ENCODE measurements around the gene SLC22A3.
"Not testable (repeated sequence)": the region's sequence is repeated elsewhere in the genome, so short reads cannot be mapped to it uniquely, and the experiment has no call there.

The SLC22A3 gene, protein sequence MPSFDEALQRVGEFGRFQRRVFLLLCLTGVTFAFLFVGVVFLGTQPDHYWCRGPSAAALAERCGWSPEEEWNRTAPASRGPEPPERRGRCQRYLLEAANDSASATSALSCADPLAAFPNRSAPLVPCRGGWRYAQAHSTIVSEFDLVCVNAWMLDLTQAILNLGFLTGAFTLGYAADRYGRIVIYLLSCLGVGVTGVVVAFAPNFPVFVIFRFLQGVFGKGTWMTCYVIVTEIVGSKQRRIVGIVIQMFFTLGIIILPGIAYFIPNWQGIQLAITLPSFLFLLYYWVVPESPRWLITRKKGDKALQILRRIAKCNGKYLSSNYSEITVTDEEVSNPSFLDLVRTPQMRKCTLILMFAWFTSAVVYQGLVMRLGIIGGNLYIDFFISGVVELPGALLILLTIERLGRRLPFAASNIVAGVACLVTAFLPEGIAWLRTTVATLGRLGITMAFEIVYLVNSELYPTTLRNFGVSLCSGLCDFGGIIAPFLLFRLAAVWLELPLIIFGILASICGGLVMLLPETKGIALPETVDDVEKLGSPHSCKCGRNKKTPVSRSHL

DNA sequence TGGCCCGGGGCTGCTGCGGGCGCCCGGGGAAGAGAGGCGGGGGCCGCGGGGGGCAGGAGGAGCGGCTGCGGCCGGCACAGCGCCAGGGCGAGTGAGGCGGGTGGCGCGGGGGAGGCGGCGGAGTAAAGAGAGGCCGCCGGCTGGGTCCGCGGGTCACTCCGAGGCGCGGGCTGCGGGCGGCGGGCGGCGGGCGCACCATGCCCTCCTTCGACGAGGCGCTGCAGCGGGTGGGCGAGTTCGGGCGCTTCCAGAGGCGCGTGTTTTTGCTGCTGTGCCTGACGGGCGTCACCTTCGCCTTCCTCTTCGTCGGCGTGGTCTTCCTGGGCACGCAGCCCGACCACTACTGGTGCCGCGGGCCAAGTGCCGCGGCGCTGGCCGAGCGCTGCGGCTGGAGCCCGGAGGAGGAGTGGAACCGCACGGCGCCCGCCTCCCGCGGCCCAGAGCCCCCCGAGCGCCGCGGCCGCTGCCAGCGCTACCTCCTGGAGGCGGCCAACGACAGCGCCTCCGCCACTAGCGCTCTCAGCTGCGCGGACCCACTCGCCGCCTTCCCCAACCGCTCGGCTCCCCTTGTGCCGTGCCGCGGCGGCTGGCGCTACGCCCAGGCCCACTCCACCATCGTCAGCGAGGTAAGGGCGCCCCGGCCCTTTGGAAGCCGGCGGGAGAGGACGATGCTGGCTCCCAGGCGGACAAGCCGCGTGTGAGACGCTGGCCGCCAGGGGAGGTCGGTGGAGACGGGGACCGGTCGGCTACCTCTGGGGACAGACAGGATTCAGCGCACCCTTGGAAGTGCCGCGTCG lies at the start of gene SLC22A3:
TSS of gene SLC22A3 (plus strand) at position 156 of the 797 bp plus-strand sequence. CDS start at position 198, 42 bp downstream.
- DNase-seq (ENCODE audit: low read depth) = no peak

DNA sequence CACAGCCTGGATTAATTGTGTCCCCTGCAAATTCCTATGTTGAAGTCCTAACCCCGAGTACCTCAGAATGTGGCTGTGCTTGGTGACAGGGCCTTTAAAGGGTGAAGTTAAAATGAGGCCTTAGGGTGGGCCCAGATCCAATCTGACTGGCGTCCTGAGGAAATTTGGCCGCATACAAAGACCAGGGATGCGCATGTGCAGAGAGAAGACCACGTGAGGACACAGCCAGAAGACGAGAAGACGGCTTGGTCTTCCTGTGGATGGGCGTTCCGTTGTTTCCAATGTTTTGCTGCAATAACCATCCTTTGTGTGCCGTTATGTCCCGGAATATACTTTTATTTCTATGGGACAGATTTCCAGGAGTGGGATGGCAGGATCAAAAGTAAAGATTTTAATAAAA lies 48.6 kb upstream of the SLC22A3 start:
- DNase-seq (ENCODE audit: low read depth) = no peak

DNA sequence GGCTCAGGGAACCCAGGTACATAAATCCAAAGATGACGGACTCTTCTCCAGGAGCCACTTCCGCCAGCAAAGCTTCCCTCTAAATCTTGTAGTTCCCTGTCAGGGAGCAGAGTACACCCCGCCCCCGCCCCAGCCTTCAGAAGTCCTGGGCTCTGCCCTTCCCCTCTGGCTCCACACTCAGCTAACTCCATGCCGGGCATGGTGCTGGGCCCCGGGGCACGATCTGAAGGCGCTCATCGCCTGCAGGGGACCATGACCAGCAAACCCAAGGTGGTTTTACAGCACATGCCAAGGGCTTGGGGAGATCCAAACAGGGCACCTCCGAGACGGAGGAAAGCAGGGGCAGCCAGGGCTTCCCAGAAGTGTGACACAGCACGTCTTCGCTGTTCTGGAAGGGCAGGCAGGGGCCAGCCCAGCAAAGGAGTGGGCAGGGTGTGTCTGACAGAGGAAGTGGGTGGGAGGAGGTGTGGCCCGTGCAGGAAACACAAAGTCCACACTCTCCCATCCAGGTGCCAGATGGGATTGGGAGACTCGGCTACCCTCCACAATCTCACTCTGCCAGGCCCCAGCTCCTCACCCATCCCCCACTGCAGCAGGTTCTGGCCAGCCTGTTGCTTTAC lies 48.0 kb upstream of the SLC22A3 start:
- no peak for DNase-seq (ENCODE audit: low read depth)

DNA sequence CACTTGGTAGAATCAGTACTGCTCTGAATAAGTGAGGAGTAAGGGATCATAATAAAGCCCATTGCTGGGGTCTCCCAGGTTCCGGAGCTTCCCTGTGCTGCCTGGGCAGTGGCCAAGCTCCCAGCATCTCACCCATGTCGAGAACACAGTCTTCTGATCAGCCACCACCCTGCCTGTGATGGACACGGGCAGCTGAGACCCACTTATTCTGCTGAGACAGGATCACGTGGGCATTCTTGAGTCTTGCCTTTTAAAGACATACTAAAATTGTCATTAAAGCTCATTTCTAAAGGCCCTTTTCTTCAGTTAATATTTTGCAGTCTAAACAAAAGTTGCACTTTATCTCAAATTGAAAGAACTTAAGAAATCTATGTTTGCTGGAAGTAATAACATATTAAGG lies 46.8 kb upstream of the SLC22A3 start:
- no peak for DNase-seq (ENCODE audit: low read depth)

DNA sequence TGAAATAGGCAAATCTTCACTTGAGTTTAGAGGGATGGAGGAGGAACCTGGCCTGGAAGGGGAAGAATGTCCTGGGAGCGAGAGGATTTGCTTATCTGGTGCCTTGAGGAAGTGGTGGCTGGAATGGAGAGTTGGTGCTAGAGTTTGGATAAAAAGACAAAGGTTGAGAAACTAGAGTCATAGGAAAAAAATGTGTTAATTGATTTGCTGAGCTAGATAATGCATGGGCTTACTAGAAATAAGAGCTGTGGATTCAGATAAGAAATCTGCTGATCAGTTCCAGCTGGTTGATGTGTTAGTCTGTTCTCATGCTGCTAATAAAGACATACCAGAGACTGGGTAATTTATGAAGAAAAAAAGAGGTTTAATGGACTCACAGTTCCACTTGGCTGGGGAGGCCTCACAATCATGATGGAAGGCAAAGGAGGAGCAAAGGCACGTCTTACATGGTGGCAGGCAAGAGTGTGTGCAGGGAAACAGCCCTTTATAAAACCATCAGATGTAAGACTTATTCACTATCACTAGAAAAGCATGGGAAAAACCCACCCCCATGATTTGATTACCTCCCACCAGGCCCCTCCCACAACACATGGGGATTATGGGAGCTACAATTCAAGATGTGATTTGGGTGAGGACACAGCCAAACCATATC lies 45.6 kb upstream of the SLC22A3 start:
- DNase-seq (ENCODE audit: low read depth) = not testable (repeated sequence)

DNA sequence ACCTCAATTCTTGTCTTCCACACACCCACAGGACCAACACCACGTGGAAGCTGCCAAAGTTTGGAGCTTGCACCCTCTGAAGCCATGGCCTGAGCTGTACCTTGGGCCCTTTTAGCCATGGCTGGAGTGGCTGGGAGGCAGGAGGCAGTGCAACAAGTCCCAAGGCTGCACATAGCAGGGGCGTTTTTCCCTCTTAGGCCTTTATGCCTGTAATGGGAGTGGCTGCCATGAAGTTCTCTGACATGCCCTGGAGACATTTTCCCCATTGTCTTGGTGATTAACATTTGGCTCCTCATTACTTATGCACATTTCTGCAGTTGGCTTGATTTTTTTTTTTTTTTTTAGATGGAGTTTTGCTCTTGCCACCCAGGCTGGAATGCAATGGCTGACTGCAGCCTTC lies 44.4 kb upstream of the SLC22A3 start:
- no peak for DNase-seq (ENCODE audit: low read depth)

GRCh38 chr6:160305926-160306713 lies 42.1 kb upstream of the SLC22A3 start:
- no peak for DNase-seq (ENCODE audit: low read depth)

- no peak for DNase-seq (ENCODE audit: low read depth)
Measured at GRCh38 chr6:160309718-160310117, 38.5 kb upstream of the SLC22A3 start.

DNA sequence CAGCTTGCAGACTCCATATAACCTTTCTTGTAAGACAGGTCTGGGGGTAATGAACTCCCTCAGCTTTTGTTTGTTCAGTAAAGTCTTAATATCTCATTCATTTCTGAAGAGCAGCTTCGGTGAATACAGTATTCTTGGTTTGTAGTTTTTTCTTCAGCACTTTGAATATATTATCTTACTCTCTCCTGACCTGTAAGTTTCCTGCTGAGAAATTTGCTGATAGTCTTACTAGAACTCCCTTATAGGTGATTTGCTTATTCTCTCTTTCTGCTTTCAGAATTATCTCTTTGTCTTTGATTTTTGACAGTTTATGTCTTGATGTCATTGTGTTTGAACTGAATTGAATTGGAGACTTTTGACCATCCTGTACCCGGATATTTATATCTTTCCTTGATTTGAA lies 35.3 kb upstream of the SLC22A3 start:
- no peak for DNase-seq (ENCODE audit: low read depth)

DNA sequence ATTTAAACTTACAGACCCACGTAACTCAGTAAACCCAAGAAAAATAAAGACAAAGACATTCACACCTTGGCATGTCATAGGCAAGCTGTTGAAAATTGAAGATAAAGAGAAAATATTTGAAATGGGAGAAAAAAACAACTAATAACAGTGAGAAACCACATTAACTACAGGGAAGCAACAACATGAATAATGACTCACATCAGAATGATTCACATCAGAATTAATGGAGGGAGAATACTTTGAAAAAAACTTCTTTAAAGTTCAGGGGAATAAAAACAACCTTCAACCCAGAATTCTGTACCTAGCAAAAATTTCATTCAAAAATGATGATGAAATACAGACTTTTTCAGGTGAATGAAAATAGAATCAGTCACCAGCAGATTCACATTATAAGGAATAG lies 32.9 kb upstream of the SLC22A3 start:
- DNase-seq (ENCODE audit: low read depth) = no peak

GRCh38 chr6:160316261-160316660 lies 31.9 kb upstream of the SLC22A3 start:
- DNase-seq (ENCODE audit: low read depth) = no peak

DNA sequence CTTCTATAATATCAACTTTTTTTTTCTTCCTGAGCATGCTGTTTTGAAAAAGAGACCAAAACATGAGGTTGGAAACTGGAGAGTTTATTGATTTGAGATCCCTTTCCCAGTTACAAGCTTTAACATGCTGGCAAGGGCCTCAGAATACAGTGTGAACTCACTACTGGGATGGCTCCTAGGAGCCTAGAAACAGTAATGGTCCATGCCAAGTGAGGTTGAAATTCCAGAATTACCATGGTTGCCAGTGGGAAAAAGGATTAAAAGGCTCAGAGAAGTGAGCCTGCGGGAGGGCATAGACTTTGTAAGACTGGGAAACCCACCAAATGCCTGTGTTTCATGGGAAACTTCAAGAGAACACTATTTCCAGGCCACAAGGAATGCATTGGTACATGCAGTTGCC lies 28.9 kb upstream of the SLC22A3 start:
- no peak for DNase-seq (ENCODE audit: low read depth)

- no peak for DNase-seq (ENCODE audit: low read depth)
Measured at GRCh38 chr6:160321729-160322505, 26.3 kb upstream of the SLC22A3 start.

DNA sequence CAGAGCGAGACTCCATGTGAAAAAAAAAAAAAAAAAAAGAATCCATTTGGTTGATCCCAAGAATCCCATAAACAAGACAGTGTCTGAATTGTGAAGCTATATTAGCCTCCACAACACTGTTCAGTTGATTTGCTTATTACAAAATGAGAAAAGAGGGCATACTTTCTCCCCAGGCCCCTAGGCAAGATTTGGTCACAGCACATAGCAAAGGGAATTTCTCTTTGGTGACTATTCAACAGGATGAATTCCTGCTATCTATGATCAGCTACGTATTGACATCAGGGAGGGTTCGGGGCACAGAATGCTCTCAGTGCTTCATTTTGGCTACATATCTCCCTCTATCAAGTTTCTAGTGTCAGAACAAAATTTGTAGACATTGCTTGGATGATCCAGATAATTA lies 20.2 kb upstream of the SLC22A3 start:
- DNase-seq (ENCODE audit: low read depth) = no peak

- DNase-seq (ENCODE audit: low read depth) = no peak
Measured at GRCh38 chr6:160328447-160328846, 19.7 kb upstream of the SLC22A3 start.

DNA sequence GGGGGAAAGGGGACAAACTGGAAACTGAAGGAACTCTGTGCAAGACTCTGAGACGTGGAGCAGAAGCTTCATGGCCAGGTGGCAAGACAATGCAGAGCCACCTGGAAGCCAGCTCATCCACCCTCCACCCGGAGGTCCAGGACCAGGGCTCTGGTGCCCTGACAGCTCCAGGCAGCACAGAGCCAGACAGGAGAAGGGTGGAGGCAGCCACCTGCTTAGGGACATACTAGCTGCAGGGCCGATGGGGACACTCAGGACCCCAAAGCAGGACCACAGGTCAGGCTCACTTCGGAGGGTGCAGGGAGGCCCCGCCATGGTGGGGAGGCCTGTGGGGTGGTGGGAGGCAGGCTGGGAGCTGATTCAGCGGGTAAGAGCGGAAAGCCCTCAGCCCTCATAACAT lies 19.0 kb upstream of the SLC22A3 start:
- no peak for DNase-seq (ENCODE audit: low read depth)

DNA sequence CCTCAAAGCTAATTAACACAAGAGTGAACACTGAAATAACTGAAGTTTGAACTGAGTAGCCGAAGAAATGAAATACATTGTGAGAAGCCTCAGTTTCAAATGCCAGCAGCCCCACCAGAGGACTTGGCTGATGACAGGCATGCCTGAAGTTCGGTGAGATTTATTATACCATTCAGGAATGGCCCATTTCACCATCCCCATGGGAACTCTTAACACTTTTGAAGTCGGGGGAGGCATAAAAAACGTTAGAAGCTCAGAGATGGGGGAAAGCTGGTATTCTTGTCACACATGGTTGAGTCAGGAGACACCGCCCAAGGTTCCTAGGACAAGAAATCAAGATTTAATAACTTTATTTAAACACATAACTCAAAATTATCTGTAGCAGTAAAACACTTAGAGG lies 17.6 kb upstream of the SLC22A3 start:
- DNase-seq (ENCODE audit: low read depth) = no peak

DNA sequence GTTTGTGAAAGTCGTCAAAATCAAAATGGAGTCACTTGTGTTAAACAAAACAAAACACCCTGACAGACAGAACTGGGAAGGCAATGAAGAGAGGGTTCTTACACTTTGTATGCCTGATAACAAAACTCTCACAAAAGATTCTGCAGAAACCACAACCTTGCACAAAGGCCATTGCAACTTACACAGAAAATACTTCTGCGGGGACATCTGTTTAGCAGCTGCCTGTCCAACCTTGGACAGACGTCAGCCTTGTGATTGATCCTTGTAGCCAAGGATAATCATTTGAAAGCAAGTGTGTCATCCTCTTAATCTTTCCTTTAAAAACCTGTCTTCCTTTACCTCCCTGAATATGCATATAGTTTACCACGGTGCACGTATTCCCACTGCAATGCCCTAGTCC lies 17.0 kb upstream of the SLC22A3 start:
- DNase-seq (ENCODE audit: low read depth) = no peak

GRCh38 chr6:160331753-160332152 lies 16.4 kb upstream of the SLC22A3 start:
- DNase-seq (ENCODE audit: low read depth) = no peak

DNA sequence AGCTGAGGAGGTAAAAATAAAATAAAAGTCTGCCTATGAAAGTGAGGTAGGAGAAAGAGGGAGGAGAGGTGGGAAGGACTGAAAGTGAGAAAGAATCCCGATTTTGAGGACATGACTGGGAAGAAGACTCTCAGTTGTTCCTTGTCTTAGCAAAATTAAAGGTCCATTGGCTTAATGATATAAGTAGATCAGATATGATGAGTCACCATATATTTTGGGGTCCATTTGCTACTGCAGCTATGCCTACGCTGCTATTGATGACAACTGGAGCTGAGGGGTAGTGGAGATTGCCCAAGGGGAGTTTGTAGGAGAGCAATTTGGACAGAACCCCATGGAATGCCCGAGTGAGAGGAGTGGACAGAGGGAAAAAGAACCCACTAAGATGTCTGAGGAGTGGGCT lies 15.1 kb upstream of the SLC22A3 start:
- no peak for DNase-seq (ENCODE audit: low read depth)

DNA sequence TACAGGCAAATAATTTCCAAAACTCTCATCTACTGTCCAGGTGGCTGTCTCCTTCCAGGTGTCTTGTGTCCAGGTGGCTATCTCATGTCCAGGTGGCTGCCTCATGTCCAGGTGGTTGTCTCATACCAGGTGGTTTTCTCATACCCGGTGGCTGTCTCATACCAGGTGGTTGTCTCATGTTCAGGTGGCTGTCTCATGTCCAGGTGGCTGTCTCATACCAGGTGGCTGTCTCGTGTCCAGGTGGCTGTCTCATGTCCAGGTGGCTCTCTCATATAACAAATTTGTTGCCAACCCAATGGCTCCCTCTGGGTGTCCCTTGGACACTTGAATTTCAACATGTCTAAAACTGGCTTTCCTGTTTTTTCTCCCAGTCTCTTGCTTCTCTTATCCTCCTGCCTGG lies 14.3 kb upstream of the SLC22A3 start:
- no peak for DNase-seq (ENCODE audit: low read depth)
